Measurements from ENCODE around the gene DLEC1.
"Not testable (repeated sequence)": the region's sequence is repeated elsewhere in the genome, so short reads cannot be mapped to it uniquely, and the experiment has no call there.

DLEC1 gene

GRCh38 chr3:38085311-38085942 is 46.4 kb downstream of the DLEC1 start:
- no peak for FAIRE-seq

- no peak for FAIRE-seq
Measured at GRCh38 chr3:38085943-38086324, 46.9 kb downstream of the DLEC1 start.

- FAIRE-seq, result no peak
Measured at GRCh38 chr3:38086496-38086895, 47.5 kb downstream of the DLEC1 start.

- FAIRE-seq, result not testable (repeated sequence)
Measured at GRCh38 chr3:38087278-38087677, 48.3 kb downstream of the DLEC1 start.

- no peak for FAIRE-seq
Measured at GRCh38 chr3:38088126-38089078, 49.4 kb downstream of the DLEC1 start.

GRCh38 chr3:38089163-38089562 is 50.2 kb downstream of the DLEC1 start:
- FAIRE-seq, result no peak

GRCh38 chr3:38090453-38090852 is 51.4 kb downstream of the DLEC1 start:
- no peak for FAIRE-seq

GRCh38 chr3:38094999-38095398 is 56.0 kb downstream of the DLEC1 start:
- no peak for FAIRE-seq

- FAIRE-seq, result no peak
Measured at GRCh38 chr3:38095669-38096483, 56.9 kb downstream of the DLEC1 start.

- FAIRE-seq, result no peak
Measured at GRCh38 chr3:38097446-38098375, 58.7 kb downstream of the DLEC1 start.

GRCh38 chr3:38098376-38098723 is 59.3 kb downstream of the DLEC1 start:
- no peak for FAIRE-seq

- FAIRE-seq, result no peak
Measured at GRCh38 chr3:38099518-38099917, 60.5 kb downstream of the DLEC1 start.

- no peak for FAIRE-seq
Measured at GRCh38 chr3:38100498-38100897, 61.5 kb downstream of the DLEC1 start.

GRCh38 chr3:38101811-38102443 is 62.9 kb downstream of the DLEC1 start:
- no peak for FAIRE-seq

GRCh38 chr3:38102444-38102814 is 63.4 kb downstream of the DLEC1 start:
- FAIRE-seq, result no peak

GRCh38 chr3:38105525-38105924 is 66.5 kb downstream of the DLEC1 start:
- no peak for FAIRE-seq

GRCh38 chr3:38107911-38108648 is 69.1 kb downstream of the DLEC1 start:
- no peak for FAIRE-seq

GRCh38 chr3:38108649-38109579 is 69.9 kb downstream of the DLEC1 start:
- FAIRE-seq, result no peak

GRCh38 chr3:38109580-38110313 is 70.7 kb downstream of the DLEC1 start:
- FAIRE-seq, result no peak
